Occipital lobe (tissue), 2 donors: ENCODE results near the gene BRIX1. TPM values are rescaled to one million over a fixed set of nuclear protein-coding genes. Genes with fewer than 3 reads are reported as not detected.

Experiments used
- DNase-seq: peaks from one replicate; lab custom pipeline; 2025; lab: John Stamatoyannopoulos, UW
- total RNA-seq: library from RNA; depleted of rRNA; stranded (reverse); fragments of >200 nt; gene quantifications from one replicate; pipeline ENCODE4 v1.2.3, GENCODE V29; 2014

Gene BRIX1
- 49.4 TPM for total RNA-seq

GRCh38 chr5:34915139-34915855, at the start of gene BRIX1, which contains the start of gene RAD1:
BRIX1 (plus strand) TSS chr5:34915711; CDS start chr5:34915739, 28 bp downstream.
RAD1 (minus strand) TSS chr5:34915504; CDS start chr5:34914892, 612 bp downstream.
- peak; percentile 95 for DNase-seq

- no peak for DNase-seq
Measured at GRCh38 chr5:34866989-34867471, 48.5 kb upstream of the BRIX1 start.

GRCh38 chr5:34867660-34868059, 47.9 kb upstream of the BRIX1 start:
- DNase-seq = no peak

- no peak for DNase-seq
Measured at GRCh38 chr5:34868791-34869190, 46.7 kb upstream of the BRIX1 start.

- DNase-seq = no peak
Measured at GRCh38 chr5:34869256-34869655, 46.3 kb upstream of the BRIX1 start.

GRCh38 chr5:34870382-34870781, 45.1 kb upstream of the BRIX1 start:
- no peak for DNase-seq

GRCh38 chr5:34876275-34876674, 39.2 kb upstream of the BRIX1 start:
- no peak for DNase-seq

GRCh38 chr5:34881246-34881645, 34.3 kb upstream of the BRIX1 start:
- DNase-seq = no peak

- DNase-seq = no peak
Measured at GRCh38 chr5:34886392-34887119, 29.0 kb upstream of the BRIX1 start.

GRCh38 chr5:34889394-34889793, 26.1 kb upstream of the BRIX1 start:
- DNase-seq = no peak

GRCh38 chr5:34891981-34892380, 23.5 kb upstream of the BRIX1 start:
- DNase-seq = no peak

GRCh38 chr5:34892414-34892813, 23.1 kb upstream of the BRIX1 start:
- no peak for DNase-seq

- no peak for DNase-seq
Measured at GRCh38 chr5:34894716-34895115, 20.8 kb upstream of the BRIX1 start.

- DNase-seq = no peak
Measured at GRCh38 chr5:34895641-34896419, 19.7 kb upstream of the BRIX1 start.

GRCh38 chr5:34897646-34898045, 17.9 kb upstream of the BRIX1 start:
- DNase-seq = no peak

- peak; percentile 63 for DNase-seq
Measured at GRCh38 chr5:34898258-34898895, 17.1 kb upstream of the BRIX1 start.

GRCh38 chr5:34899066-34899465, 16.4 kb upstream of the BRIX1 start:
- no peak for DNase-seq

GRCh38 chr5:34900652-34901051, 14.9 kb upstream of the BRIX1 start:
- no peak for DNase-seq

- DNase-seq = no peak
Measured at GRCh38 chr5:34903260-34903659, 12.3 kb upstream of the BRIX1 start.

GRCh38 chr5:34905564-34905963, 9.9 kb upstream of the BRIX1 start:
- DNase-seq = no peak

- no peak for DNase-seq
Measured at GRCh38 chr5:34913072-34913471, 2.4 kb upstream of the BRIX1 start.
